Epithelial cell of prostate (primary cell): ENCODE measurements around the gene ATXN2L.

Source experiments
- DNase-seq: peaks from one replicate; pipeline ENCODE4 v3.0.0-alpha.2; 2011; ENCODE audit warnings: low read depth, low spot score
- H3K27ac ChIP-seq: fragments of 450-650 bp; 2 replicates; pipeline ENCODE4 v1.5.1; 2017; ENCODE audit warnings: mild to moderate bottlenecking

The ATXN2L gene

DNA sequence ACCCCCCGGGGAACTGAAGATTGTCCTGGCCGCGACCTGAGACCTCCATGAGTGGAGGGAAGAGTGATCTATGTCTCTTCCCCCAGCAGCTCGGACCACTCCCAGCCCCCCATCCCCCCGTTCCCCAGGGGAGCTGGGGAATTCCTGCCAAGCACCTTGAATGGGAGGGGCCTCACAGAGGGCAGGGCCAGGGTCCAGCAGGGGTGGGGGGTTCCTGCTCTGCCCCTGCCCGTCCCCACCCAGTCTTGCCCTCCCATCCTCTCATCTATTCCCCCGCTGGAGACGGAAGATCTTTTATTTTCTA, 13.9 kb downstream of the ATXN2L start:
- DNase-seq, result no peak
- H3K27ac ChIP-seq, result no peak overlapping the region

DNA sequence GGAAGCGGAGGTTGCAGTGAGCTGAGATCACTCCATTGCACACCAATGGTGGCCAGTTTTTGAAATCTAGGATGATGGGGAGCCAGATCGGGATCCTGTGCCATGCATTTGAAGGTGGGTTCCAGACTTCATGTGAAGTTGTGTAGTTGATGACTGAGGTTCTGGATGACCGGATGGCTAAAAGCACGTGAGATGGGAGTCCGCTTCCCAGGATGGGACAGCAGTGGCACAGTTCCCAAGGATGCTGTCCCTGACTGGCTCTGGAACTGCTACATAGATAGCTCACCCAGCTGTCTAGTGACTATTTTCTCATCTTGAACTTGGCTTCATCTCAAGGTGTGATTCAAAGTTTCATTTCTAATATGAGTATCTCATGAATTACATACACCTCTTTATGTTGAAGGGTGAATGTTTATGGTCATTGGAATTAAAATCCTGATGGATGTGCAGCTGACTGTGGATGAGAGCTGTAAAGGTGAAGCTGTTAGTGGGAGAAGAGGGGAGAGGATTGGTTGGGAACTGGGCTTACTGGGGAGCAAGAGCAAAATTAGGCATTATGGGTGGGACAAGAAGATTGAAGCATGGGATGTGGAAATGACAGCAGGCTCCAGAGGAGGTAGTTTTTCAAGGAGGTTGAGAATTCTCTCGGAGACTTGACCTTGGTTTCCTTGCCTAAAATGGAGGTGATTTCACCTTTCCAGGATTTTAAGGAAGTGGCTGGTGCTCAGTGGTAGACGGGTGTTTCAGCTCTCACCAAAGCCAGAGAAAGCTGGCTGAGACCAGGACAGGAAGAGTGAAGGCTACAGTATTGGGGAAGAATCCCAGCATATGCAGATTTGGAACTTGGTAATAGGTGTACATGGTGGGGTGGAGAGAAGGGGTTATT, 15.1 kb downstream of the ATXN2L start:
- DNase-seq, result no peak
- H3K27ac ChIP-seq, result peak overlapping the region; percentile 77

DNA sequence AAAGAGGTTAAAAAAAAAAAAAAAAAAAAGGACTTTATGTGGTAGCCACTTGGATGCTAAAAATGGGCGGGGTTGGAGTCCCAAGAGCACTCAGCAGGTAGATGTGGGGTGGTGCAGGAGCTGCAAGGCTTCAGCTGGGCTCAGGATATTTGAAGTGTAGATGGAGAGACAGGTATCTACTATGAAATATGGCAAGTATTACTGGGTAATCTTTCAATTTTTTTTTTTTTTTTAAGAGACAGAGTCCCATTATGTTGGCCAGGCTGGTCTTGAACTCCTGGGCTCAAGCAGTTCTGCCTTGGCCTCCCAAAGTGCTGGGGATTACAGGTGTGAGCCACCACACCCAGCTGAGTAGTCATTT, 15.7 kb downstream of the ATXN2L start:
- peak overlapping the region; percentile 77 for H3K27ac ChIP-seq
- no peak for DNase-seq

DNA sequence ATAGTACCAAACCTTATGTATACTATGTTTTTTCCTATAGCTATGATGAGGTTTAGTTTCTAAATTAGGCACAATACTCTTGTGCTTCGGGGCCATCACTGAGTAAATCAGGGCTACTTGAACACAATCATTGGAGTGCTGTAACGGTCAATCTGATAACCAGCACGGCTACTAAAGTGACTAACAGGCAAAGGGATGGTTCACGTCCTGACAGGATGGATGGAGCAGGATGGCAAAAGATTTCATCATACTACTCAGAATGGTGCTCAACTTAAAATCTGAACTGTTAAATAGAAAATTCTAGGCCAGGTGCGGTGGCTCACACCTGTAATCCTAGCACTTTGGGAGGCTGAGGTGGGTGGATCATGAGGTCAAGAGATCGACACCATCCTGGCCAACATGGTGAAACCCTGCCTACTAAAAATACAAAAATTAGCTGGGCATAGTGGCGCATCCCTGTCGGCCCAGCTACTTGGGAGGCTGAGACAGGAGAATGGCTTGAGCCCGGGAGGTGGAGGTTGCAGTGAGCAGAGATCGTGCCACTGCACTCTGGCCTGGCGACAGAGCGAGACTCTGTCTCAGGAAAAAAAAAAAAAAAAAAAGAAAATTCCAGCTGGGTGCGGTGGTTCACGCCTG, 16.3 kb downstream of the ATXN2L start:
- no peak for DNase-seq
- H3K27ac ChIP-seq, result peak overlapping the region; percentile 77

DNA sequence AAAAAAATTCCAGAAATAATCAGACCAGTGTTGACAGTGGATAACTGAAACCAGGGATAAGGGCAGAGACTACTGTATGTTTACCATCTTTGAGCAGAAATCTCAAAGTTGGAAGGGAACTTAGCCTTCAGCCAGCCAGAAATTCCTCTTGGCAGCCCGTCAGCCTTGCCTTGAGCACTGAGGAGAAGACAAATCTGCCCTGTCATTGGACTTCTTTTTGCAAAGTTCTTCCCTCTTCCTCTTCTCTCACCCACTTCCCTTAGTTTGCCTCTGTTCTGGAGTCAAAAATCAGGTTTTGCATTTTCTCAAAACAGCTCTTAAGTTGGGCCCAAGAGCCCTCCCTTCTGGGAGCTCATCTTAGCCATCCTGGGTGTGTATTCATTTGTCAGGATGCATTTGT, 17.1 kb downstream of the ATXN2L start:
- DNase-seq, result no peak
- H3K27ac ChIP-seq, result peak overlapping the region; percentile 77

DNA sequence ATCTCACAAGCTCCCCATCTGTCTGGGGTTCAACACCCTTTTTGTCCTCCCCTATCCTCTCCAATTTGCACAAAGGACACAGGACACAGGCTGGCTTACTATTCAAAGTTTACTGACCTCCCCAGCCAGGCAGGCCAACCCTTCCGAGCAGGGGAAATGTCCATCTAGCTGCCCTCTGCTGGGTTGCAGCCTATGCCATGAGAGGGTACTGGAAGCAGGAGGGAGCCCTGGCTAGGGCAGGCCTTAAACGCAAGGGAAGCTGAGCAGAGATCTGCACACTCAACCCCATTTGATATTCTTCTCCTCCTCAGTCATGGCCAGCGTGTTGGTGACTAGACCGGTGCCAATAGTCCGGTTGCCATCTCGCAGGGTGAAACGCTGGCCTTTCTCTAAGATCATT, 19.9 kb downstream of the ATXN2L start:
- no peak overlapping the region for H3K27ac ChIP-seq
- no peak for DNase-seq

DNA sequence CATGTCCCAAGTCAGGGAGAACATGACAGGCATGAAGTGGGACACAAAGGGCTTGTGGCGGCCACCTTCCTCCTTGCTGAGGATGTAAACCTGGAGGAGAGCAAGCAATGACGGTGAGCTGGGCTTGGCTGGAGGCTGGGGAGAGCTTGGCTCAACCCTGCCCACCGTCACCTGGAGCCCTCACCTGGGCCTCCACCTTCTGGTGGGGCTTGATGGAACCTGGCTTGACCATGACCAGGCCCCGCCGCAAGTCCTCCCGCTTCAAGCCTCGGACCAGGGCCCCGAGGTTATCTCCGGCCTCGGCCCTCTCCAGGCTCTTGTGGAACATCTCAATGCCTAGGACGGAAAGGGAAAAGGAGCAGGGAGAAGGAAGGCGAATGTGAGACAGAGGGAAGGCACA, 21.0 kb downstream of the ATXN2L start:
- H3K27ac ChIP-seq, result no peak overlapping the region
- no peak for DNase-seq

DNA sequence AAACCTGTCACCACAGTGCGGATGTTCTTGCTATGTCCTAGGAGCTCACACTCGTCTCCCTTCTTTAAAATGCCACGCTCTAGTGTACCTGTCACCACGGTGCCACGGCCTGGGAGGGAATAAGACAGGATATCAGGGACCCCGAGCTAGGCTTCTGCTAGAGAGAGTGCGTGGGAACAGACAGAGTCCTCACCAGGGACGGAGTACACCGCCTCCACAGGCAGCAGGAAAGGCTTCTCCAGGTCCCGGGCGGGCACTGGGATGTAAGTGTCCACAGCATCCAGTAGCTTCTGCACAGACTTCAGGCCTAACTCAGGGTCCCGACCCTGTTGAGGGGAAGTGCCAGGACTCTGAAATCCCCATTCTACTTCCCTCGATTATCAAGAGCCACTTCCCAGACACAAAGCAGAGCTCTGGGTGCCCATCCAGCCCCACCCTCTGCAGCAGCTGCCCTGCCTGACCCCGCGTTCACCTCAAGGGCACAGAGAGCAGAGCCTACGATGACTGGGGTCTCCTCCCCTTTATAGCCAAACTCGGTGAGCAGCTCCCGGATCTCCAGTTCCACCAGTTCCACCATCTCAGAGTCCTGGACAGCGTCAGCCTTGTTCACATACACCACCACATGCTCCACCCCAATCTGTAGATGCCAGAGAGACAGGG, 21.6 kb downstream of the ATXN2L start:
- H3K27ac ChIP-seq, result no peak overlapping the region
- no peak for DNase-seq

DNA sequence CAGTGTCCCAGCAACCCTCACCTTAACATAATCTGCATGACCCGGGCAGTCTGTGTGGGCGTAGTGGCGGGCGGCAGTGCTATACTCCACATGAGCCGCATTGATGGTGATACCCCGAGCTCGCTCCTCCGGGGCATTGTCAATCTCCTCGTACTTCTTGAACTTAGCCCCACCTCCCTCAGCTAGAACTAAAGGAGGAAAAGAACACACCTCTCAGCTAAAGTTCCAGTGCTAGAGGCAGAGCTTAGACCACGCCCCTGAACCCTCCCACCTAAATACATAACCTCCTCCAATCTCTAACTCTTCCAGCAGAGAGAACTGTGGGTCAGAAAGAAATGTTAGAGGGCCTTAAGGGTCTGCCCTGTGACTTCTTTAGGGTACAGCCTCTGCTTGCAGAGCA, 22.5 kb downstream of the ATXN2L start:
- DNase-seq, result no peak
- H3K27ac ChIP-seq, result peak overlapping the region; percentile 66

DNA sequence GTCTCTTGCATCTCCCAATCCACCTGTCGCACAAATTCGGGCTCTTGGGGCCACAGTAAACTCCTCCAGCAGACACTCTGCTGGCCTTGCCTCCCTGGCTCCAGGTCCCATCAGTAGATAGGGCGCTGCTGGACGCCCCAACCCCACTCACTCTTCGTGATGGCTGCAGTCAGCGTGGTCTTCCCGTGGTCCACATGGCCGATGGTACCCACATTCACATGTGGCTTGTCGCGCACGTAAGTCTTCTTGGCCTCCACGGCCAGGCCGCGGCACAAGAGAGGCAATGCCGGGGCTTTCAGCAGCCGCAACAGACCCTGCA, 22.9 kb downstream of the ATXN2L start:
- peak overlapping the region; percentile 66 for H3K27ac ChIP-seq
- no peak for DNase-seq

DNA sequence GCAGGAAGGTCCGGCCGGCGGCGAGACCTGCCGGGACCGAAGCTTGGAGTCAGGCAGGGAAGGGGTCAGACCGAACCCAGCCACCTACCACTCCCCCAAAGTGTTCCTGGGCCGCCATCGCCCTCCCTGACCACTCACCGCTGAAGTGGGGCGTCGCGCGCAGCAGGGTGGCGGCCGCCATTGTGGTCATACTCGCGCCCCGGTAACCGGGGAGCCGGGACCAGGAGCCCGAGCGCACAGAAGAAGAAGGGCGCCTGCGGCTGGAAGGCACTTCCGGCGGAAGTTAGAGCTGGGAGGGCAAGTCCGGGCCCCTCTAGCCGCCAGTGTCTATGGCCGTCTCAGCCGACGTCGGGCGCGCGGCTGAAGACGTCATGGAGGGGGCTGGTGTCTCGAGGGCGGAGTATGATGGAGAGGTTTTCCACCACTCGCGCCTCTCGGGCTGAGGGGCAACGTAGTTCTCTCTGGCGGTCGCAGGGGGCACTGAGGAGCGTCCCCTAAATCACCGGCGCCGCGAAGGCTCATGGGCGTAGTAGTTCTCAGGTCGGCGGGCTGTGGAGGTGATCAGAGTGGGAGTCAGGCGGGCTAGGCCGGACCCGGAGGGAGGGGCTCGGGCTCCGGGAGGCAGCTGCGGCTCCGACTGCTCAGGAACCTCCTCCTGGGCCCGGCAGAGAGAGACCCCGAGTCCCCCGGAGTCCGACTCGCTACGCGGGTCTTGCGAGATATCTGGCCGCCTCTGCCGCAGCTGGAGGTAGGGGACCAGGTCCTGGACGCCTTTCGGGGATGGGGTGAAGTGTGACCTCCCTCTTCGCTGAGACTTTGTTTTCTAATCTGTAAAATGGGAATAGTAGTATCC, 23.5 kb downstream of the ATXN2L start, which contains the start of gene TUFM:
TUFM (minus strand) TSS at position 269 of the 853 bp plus-strand sequence; CDS start at position 190, 79 bp downstream.
- H3K27ac ChIP-seq, result peak within 1 kb of the TSS; percentile 66
- peak; percentile 90 for DNase-seq

DNA sequence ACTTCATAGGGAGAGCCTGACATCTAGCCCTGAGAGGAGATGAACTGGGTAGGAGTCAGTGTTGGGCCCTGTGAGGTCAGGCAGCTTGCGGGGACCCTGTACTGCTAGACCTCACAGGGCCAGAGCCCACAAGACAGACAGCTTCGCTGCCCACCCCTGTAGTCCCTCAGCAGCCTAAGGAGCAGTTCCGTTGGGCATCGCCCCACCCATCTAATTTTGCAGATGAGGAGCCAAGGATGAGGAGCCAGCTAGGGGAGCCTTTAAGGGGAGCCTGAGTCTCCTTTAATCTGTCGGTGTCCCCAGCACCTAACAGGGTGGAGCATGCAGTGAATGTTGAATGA, 24.1 kb downstream of the ATXN2L start:
- H3K27ac ChIP-seq, result peak overlapping the region; percentile 66
- no peak for DNase-seq

DNA sequence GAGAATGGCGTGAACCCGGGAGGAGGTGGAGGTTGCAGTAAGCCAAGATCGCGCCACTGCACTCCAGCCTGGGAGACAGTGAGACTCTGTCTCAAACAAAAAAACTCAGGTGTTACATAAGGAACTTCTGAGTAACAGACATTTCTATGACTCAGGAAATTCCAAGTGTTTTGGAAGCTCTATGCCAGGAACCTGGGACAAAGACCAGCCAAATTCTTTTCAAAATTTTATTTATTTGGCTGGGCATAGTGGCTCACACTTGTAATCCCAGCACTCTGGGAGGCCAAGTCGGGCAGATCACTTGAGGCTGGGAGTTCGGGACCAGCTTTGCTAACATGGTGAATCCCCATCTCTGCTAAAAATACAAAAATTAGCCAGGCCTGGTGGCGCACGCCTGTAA, 35.6 kb downstream of the ATXN2L start:
- peak overlapping the region; percentile 58 for H3K27ac ChIP-seq
- no peak for DNase-seq

DNA sequence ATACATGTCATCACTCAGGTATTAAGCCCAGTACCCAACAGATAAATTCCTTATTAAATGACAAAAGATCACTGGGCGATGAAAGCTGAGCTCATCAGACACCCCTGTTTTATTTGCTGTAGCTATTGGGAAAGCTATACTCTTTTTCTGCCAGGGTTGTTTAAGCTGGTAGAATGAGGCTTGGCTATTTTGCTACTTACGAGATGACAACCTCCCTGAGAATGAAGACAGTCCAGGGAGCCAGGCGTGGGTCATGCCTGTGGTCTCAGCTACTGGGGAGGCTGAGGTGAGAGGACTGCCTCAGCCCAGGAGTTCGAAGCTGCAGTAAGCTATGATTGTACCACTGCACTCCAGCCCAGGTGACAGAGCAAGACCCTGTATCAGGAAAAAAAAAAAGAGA, 36.5 kb downstream of the ATXN2L start:
- DNase-seq, result no peak

DNA sequence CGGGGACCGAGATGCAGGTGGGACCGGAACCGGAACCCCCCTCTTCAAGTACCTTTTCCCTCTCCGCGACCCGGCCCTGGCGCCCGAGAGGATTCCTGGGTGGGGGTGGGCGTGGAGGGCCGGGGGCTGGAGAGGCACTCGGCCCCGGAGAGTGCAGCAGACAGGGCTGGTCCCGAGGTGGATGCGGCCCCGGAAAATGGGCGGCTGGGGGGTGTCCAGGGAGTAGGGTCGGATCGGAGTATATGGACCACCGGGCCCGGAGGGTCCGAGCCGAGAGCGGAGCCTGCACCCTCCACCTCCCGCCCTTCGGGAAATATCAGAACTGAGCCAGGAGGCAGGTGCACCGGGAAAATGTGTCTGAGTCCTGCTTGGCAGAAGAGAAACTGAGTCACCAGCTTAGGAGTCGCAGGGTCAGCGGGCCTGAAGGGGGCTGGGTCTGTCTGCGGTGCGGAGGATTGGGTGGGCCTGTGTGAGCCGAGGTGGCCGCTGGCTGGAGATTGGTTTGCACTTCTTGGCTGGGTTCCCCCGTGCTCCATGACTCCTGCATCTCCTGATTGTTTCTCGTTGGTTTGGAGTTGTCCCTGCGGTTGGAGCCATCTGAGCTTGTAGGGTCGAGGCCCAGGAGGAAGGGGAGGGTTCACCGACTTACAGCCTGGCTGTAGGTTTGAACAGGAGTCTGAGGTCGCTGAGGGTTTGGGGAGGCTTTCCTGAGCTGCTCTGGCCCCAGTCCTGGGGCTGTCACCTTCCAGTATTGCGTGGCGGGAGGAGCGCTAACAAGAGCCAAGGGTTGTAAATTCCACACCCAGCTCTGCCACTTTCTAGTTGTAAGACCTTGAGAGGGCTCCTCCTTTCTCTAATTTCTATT, 41.4 kb downstream of the ATXN2L start:
- no peak for DNase-seq
- peak overlapping the region; percentile 85 for H3K27ac ChIP-seq

More for the DNA sequence above, 36.5 kb downstream of the ATXN2L start:
- H3K27ac ChIP-seq, result peak overlapping the region; percentile 58

DNA sequence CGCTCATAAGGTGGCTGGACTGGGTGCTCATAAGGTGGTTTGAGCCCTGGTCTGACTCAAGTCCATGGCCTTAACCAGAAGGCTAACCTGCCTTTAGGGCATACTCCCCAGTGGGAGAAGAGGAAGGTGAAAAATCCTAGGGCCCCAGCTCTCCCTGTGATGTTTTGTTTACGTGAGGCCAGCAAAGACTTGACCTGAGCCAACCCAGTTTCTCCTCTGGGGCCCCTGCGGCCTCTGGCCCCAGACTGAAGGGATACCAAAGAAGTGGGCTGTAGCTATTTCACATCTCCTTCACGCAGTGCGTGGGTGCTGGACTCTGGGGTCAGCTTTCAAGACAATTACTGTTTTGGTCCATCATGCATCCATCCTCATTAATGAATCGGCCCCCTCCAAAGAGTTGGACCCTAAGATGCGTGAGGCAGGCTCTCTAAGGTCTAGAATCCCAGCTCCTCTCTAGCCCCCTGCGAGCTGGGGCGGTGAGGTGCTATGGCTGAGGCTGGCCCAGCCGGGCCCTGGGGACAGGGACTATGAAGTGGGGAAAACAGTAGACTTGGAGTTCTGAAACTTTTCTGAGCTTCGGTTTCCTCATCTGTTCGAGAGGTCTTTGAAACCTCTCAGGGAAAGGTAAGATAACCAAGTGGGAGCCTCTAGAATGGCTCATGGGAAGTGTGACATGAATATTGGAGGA, 42.3 kb downstream of the ATXN2L start:
- H3K27ac ChIP-seq, result peak overlapping the region; percentile 85
- DNase-seq, result no peak

DNA sequence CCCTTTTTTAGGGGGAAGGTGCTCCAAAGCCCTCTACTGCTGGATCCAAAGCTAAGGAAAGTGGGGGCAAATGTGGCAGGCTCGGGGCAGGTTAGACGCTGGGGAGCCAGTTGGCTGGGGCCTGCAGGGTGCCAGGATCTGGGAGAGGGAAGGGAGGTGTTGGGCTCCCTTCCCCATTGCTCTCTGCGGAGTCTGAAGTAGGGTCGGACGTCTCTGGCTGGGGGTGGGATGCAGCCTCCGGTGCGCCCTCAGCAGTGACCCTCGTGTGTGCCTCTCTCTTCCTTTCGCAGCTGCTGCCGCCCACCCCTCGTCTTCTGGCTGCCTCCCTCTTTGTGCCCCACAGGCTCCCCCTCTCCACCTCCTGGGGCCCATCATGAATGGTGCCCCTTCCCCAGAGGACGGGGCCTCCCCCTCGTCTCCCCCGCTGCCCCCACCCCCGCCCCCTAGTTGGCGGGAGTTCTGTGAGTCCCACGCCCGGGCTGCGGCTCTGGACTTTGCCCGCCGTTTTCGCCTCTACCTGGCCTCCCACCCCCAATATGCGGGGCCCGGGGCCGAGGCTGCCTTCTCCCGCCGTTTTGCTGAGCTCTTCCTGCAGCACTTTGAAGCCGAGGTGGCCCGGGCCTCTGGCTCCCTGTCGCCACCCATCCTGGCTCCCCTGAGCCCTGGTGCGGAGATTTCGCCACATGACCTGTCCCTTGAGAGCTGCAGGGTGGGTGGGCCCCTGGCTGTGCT, 43.1 kb downstream of the ATXN2L start:
- no peak overlapping the region for H3K27ac ChIP-seq
- DNase-seq, result no peak

DNA sequence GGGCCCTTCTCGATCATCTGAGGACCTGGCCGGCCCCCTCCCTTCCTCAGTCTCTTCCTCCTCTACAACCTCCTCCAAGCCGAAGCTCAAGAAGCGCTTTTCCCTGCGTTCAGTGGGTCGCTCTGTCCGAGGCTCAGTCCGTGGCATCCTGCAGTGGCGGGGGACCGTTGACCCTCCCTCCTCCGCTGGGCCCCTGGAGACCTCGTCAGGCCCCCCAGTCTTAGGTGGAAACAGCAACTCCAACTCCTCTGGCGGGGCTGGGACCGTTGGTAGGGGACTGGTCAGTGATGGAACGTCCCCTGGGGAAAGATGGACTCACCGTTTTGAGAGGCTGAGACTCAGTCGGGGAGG, 43.6 kb downstream of the ATXN2L start:
- H3K27ac ChIP-seq, result no peak overlapping the region
- DNase-seq, result no peak

DNA sequence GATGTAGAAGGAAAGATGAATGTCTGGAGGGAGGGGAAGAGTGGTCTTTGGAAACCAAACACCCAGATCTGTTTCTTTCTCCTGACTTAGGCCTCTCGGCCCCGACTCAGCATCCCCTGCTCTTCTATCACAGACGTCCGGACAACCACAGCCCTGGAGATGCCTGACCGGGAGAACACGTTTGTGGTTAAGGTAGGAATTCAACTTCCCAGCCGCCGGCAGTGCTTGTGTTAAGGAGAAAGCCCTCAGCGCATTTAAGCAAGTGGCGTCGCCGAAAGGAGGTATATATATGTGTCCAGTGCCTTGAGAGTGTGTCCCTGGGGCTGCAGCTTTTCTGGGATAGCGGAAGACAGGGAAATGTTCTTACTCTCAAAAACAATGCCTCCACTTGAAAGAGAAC, 44.4 kb downstream of the ATXN2L start:
- H3K27ac ChIP-seq, result no peak overlapping the region
- DNase-seq, result no peak
